ENCODE measurements around the gene SPRTN. TPM values are rescaled to one million over a fixed set of nuclear protein-coding genes. Genes with fewer than 3 reads are reported as not detected.

Gene SPRTN
- total and polyA plus RNA-seq, 2 donors from 2014 or later: 5.3 to 8.9 TPM

DNA sequence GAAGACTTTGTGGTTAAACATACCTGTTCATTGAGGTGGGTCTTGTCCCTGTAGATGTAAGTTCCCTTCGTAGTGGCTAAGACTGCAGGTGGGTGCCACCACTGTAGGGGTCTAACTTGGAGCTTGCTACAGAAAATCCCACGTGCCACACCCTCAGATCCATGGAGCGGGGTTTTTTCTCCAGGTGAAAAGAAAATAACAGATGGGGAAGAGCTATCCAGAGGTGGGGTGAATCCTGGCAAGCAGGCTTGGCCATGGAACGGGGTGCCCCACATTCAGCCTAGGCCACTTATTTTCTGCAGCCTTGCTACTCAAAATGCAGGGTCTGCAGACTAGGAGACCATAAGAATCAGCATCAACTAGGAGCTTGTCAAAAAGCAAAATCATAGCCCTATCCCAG, 24.4 kb upstream of the SPRTN start:
- DNase-seq (no peak), FAIRE-seq (no peak)
- Histone ChIP-seq H3K4me1 (ENCODE audit: control insufficient read depth in 2 of 3, insufficient read depth in 2 of 3, low read depth in 1 of 3, low read length in 3 of 3) (no peaks in the 10 kb centered on the region), H3K27ac (ENCODE audit: low read depth in 2 of 2, low read length in 2 of 2) (no peak overlapping the region), H3K9ac (ENCODE audit: low read length in 3 of 3) (no peak overlapping the region), H3K36me3 (ENCODE audit: control insufficient read depth in 2 of 3, insufficient read depth in 3 of 3, low read length in 3 of 3) (no peaks in the 10 kb centered on the region), H3K9me3 (ENCODE audit: control insufficient read depth in 2 of 3, insufficient read depth in 1 of 3, low read length in 3 of 3) (no peaks in the 10 kb centered on the region), H3K27me3 (ENCODE audit: control insufficient read depth, insufficient read depth, low read length) (no peaks in the 10 kb centered on the region), H3K4me3 (ENCODE audit: low read length in 3 of 3) (no peak overlapping the region)
- intact Hi-C loops (cut with DNase I): no loop called here
- TF ChIP-seq, protein P1, sequence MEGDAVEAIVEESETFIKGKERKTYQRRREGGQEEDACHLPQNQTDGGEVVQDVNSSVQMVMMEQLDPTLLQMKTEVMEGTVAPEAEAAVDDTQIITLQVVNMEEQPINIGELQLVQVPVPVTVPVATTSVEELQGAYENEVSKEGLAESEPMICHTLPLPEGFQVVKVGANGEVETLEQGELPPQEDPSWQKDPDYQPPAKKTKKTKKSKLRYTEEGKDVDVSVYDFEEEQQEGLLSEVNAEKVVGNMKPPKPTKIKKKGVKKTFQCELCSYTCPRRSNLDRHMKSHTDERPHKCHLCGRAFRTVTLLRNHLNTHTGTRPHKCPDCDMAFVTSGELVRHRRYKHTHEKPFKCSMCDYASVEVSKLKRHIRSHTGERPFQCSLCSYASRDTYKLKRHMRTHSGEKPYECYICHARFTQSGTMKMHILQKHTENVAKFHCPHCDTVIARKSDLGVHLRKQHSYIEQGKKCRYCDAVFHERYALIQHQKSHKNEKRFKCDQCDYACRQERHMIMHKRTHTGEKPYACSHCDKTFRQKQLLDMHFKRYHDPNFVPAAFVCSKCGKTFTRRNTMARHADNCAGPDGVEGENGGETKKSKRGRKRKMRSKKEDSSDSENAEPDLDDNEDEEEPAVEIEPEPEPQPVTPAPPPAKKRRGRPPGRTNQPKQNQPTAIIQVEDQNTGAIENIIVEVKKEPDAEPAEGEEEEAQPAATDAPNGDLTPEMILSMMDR (IDR thresholded peaks at IDR 0.05; ENCODE audit: borderline replicate concordance, extremely low read depth, insufficient read depth): no peak

GRCh38 chr1:231315887-231316286, 22.2 kb upstream of the SPRTN start:
- TF ChIP-seq, protein P1 (IDR thresholded peaks at IDR 0.05; ENCODE audit: borderline replicate concordance, extremely low read depth, insufficient read depth): peak; percentile 45
- no peak for FAIRE-seq
- H3K9ac ChIP-seq (ENCODE audit: low read length in 3 of 3): no peak overlapping the region
- H3K9me3 ChIP-seq (ENCODE audit: control insufficient read depth in 2 of 3, insufficient read depth in 1 of 3, low read length in 3 of 3): no peaks in the 10 kb centered on the region
- no peaks in the 10 kb centered on the region for H3K27me3 ChIP-seq (ENCODE audit: control insufficient read depth, insufficient read depth, low read length)
- H3K36me3 ChIP-seq (ENCODE audit: control insufficient read depth in 2 of 3, insufficient read depth in 3 of 3, low read length in 3 of 3): no peaks in the 10 kb centered on the region
- H3K4me3 ChIP-seq (ENCODE audit: low read length in 3 of 3): no peak overlapping the region
- DNase-seq: peak in 1 of 5 donors; percentile 17
- no peaks in the 10 kb centered on the region for H3K4me1 ChIP-seq (ENCODE audit: control insufficient read depth in 2 of 3, insufficient read depth in 2 of 3, low read depth in 1 of 3, low read length in 3 of 3)
- H3K27ac ChIP-seq (ENCODE audit: low read depth in 2 of 2, low read length in 2 of 2): no peak overlapping the region
- intact Hi-C loops (cut with DNase I): no loop called here

- intact Hi-C loops (cut with DNase I): no loop called here
- H3K27ac ChIP-seq (ENCODE audit: low read depth in 2 of 2, low read length in 2 of 2): no peak overlapping the region
- no peaks in the 10 kb centered on the region for H3K27me3 ChIP-seq (ENCODE audit: control insufficient read depth, insufficient read depth, low read length)
- TF ChIP-seq, protein P1 (IDR thresholded peaks at IDR 0.05; ENCODE audit: borderline replicate concordance, extremely low read depth, insufficient read depth): no peak
- FAIRE-seq (no peak), DNase-seq (no peak)
- H3K36me3 ChIP-seq (ENCODE audit: control insufficient read depth in 2 of 3, insufficient read depth in 3 of 3, low read length in 3 of 3): no peaks in the 10 kb centered on the region
- H3K9ac ChIP-seq (ENCODE audit: low read length in 3 of 3): no peak overlapping the region
- no peak overlapping the region for H3K4me3 ChIP-seq (ENCODE audit: low read length in 3 of 3)
- H3K4me1 ChIP-seq (ENCODE audit: control insufficient read depth in 2 of 3, insufficient read depth in 2 of 3, low read depth in 1 of 3, low read length in 3 of 3): no peaks in the 10 kb centered on the region
- no peaks in the 10 kb centered on the region for H3K9me3 ChIP-seq (ENCODE audit: control insufficient read depth in 2 of 3, insufficient read depth in 1 of 3, low read length in 3 of 3)
Measured at GRCh38 chr1:231317306-231318014, 20.6 kb upstream of the SPRTN start.

GRCh38 chr1:231318015-231318355, 20.1 kb upstream of the SPRTN start:
- TF ChIP-seq, protein P1 (IDR thresholded peaks at IDR 0.05; ENCODE audit: borderline replicate concordance, extremely low read depth, insufficient read depth): no peak
- Histone ChIP-seq H3K36me3 (ENCODE audit: control insufficient read depth in 2 of 3, insufficient read depth in 3 of 3, low read length in 3 of 3) (no peaks in the 10 kb centered on the region), H3K9ac (ENCODE audit: low read length in 3 of 3) (no peak overlapping the region), H3K27me3 (ENCODE audit: control insufficient read depth, insufficient read depth, low read length) (no peaks in the 10 kb centered on the region), H3K27ac (ENCODE audit: low read depth in 2 of 2, low read length in 2 of 2) (no peak overlapping the region), H3K9me3 (ENCODE audit: control insufficient read depth in 2 of 3, insufficient read depth in 1 of 3, low read length in 3 of 3) (no peaks in the 10 kb centered on the region), H3K4me3 (ENCODE audit: low read length in 3 of 3) (no peak overlapping the region), H3K4me1 (ENCODE audit: control insufficient read depth in 2 of 3, insufficient read depth in 2 of 3, low read depth in 1 of 3, low read length in 3 of 3) (no peaks in the 10 kb centered on the region)
- intact Hi-C loops (cut with DNase I): no loop called here
- FAIRE-seq (no peak), DNase-seq (no peak)

All from kidney (tissue), 14 donors.